ENCODE results near the gene SNRNP48. TPM values are rescaled to one million over a fixed set of nuclear protein-coding genes. Genes with fewer than 3 reads are reported as not detected.
A peak's percentile ranks its signal among the peaks of the same experiment; 100 is the strongest.

SNRNP48 gene
- total and polyA plus RNA-seq, 2 of the 8 experiments (the other 6 are each of a cell fraction or from before 2014, with no cell fraction given), result 7.7 to 21.0 TPM

DNA sequence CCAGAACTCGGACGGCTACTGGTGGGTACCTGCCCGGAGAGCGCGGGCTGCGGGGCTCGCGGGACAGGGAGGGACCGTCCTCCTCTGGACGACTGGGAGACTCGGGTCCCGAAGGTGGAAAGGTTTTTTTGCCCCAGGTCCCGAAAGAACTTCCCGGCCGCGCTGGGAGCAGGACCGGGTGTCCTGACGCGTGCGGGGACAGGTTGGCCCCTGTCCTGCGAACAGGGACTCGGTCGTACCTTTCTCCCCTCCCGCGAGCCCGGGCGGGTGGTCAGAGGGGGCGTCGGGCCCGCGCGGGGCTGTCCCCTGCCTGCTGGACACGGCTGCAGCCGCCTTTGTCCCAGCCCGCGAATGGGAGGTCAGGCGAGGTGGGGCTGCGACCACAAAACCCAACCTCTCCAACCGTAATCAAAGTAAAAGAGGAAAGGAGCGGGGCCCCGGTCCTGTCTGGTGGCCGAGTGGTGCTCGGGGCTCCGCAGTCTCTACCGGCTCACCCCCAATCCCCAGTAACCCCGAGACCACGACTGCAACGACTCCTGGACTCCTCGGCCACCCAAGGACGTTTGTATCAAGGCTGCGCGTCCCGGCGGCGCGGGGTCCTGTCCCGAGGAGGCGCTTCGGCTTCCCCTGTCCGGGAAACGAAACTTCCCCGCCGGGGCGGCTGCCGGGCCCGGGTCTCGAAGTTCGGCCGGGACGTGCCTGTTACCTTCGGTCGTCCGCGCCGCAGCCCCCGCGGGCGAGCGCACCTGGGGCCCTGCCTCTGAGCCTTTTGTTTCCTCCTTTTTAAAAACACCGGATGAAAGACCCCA is 47.7 kb upstream of the SNRNP48 start (continued):
- TF ChIP-seq, protein P1, sequence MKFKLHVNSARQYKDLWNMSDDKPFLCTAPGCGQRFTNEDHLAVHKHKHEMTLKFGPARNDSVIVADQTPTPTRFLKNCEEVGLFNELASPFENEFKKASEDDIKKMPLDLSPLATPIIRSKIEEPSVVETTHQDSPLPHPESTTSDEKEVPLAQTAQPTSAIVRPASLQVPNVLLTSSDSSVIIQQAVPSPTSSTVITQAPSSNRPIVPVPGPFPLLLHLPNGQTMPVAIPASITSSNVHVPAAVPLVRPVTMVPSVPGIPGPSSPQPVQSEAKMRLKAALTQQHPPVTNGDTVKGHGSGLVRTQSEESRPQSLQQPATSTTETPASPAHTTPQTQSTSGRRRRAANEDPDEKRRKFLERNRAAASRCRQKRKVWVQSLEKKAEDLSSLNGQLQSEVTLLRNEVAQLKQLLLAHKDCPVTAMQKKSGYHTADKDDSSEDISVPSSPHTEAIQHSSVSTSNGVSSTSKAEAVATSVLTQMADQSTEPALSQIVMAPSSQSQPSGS (IDR thresholded peaks at IDR 0.05; ENCODE audit: low read length), result no peak
- no peak for TF ChIP-seq CREB1 (IDR thresholded peaks at IDR 0.05)
- TF ChIP-seq TBP (IDR thresholded peaks at IDR 0.05; ENCODE audit: low read depth, low read length), result no peak
- peak; percentile 30; the same call in 1 of the 2 replicates for TF ChIP-seq PHF8 (conservative IDR thresholded peaks at IDR 0.05; ENCODE audit: low read depth, low read length)
- TF ChIP-seq SRF (IDR thresholded peaks at IDR 0.05; ENCODE audit: low read depth, low read length), result no peak

All from H1 (cell line).